Neural progenitor cell (in vitro differentiated cells): ENCODE measurements around the gene MICAL2. TPM values are rescaled to one million over a fixed set of nuclear protein-coding genes. Genes with fewer than 3 reads are reported as not detected.

Experiments
- DNase-seq: peaks from one replicate; pipeline ENCODE4 v3.0.0-alpha.2; 2016; ENCODE audit warnings: low spot score
- H2AFZ ChIP-seq: fragments of 200-600 bp; sonication (generic); replicated peaks from 2 replicates; pipeline ENCODE4 v1.6.1; 2016; ENCODE audit warnings: antibody characterized with exemption
- H3F3A ChIP-seq: fragments of 200-600 bp; sonication (generic); 2 replicates; pipeline ENCODE4 v1.6.1; 2016; ENCODE audit warnings: antibody characterized with exemption, low read depth
- H3K27ac ChIP-seq: fragments of 200-600 bp; sonication (generic); 2 replicates; pipeline ENCODE4 v1.5.1; 2016; ENCODE audit warnings: mild to moderate bottlenecking
- H3K27me3 ChIP-seq: fragments of 200-600 bp; sonication (generic); 2 replicates; pipeline ENCODE4 v1.6.1; 2016; ENCODE audit warnings: mild to moderate bottlenecking, moderate library complexity
- H3K36me3 ChIP-seq: fragments of 200-600 bp; sonication (generic); 2 replicates; pipeline ENCODE4 v1.5.1; 2016
- H3K4me1 ChIP-seq: fragments of 200-600 bp; sonication (generic); 2 replicates; pipeline ENCODE4 v1.6.1; 2016; ENCODE audit warnings: mixed run types
- H3K4me2 ChIP-seq: fragments of 200-600 bp; sonication (generic); 2 replicates; pipeline ENCODE4 v1.6.1; 2016
- H3K4me3 ChIP-seq: fragments of 200-600 bp; sonication (generic); 2 replicates; pipeline ENCODE4 v1.5.1; 2016
- H3K79me2 ChIP-seq: fragments of 200-600 bp; sonication (generic); 2 replicates; pipeline ENCODE4 v1.6.1; 2016; ENCODE audit warnings: low read depth
- H3K9ac ChIP-seq: fragments of 200-600 bp; sonication (generic); 2 replicates; pipeline ENCODE4 v1.6.1; 2016
- H3K9me3 ChIP-seq: fragments of 200-600 bp; sonication (generic); 2 replicates; pipeline ENCODE4 v1.5.1; 2016; ENCODE audit warnings: low read depth
- H4K20me1 ChIP-seq: fragments of 200-600 bp; sonication (generic); 2 replicates; pipeline ENCODE4 v1.6.1; 2016; ENCODE audit warnings: low read depth
- H3K27ac Mint-ChIP-seq: 3 replicates; pipeline ENCODE4 v1.8.0; 2021; ENCODE audit warnings: mixed read lengths
- H3K27me3 Mint-ChIP-seq: 2 replicates; pipeline ENCODE4 v1.8.0; 2022; ENCODE audit warnings: low read depth, mild to moderate bottlenecking, inconsistent platforms, moderate library complexity, mixed read lengths; ENCODE audit not compliant: insufficient read depth
- H3K36me3 Mint-ChIP-seq: 3 replicates; pipeline ENCODE4 v1.8.0; 2021; ENCODE audit warnings: mixed read lengths
- H3K4me1 Mint-ChIP-seq: 3 replicates; pipeline ENCODE4 v1.8.0; 2021; ENCODE audit warnings: mixed read lengths
- H3K4me3 Mint-ChIP-seq: 3 replicates; pipeline ENCODE4 v1.8.0; 2021; ENCODE audit warnings: mild to moderate bottlenecking, moderate library complexity, mixed read lengths
- H3K9me3 Mint-ChIP-seq: 3 replicates; pipeline ENCODE4 v1.8.0; 2020; ENCODE audit warnings: mixed read lengths
- CTCF ChIP-seq: fragments of 200-600 bp; sonication (generic); IDR thresholded peaks from 2 replicates; pipeline ENCODE4 v1.5.1; 2017; ENCODE audit warnings: antibody characterized with exemption, mild to moderate bottlenecking
- EZH2 ChIP-seq: fragments of 200-600 bp; sonication (generic); IDR thresholded peaks from 2 replicates; pipeline ENCODE4 v1.6.1; 2017; ENCODE audit warnings: antibody characterized with exemption, mild to moderate bottlenecking, moderate library complexity
- EZH2phosphoT487 ChIP-seq: fragments of 200-600 bp; sonication (generic); IDR thresholded peaks from 2 replicates; pipeline ENCODE4 v1.6.1; 2017; ENCODE audit warnings: antibody characterized with exemption
- total RNA-seq: library from RNA; depleted of rRNA; stranded (reverse); fragments of >200 nt; gene quantifications from 2 replicates; pipeline ENCODE4 v1.2.3, GENCODE V29; 2015; ENCODE audit warnings: low replicate concordance

The MICAL2 gene
- total RNA-seq, 1 donor from 2014 or later, result 0.60 TPM

GRCh38 chr11:12176410-12176809, 66.0 kb downstream of the MICAL2 start:
- Histone ChIP-seq H3K4me3 (no peak overlapping the region), H3F3A (peaks cover 1% of the 10 kb centered on the region), H4K20me1 (no peaks in the 10 kb centered on the region), H3K36me3 (no peaks in the 10 kb centered on the region), H3K27me3 (no peaks in the 10 kb centered on the region), H3K9me3 (no peaks in the 10 kb centered on the region), H3K4me1 (no peaks in the 10 kb centered on the region), H2AFZ (no peak overlapping the region), H3K27ac (no peak overlapping the region), H3K9ac (no peak overlapping the region), H3K79me2 (no peaks in the 10 kb centered on the region), H3K4me2 (no peak overlapping the region)
- DNase-seq, result no peak
- TF ChIP-seq CTCF, result no peak
- TF ChIP-seq EZH2phosphoT487, result no peak
- no peak for TF ChIP-seq EZH2
- Mint-ChIP-seq H3K4me3 (no peak overlapping the region), H3K27ac (no peak overlapping the region), H3K9me3 (no peaks in the 10 kb centered on the region), H3K27me3 (peaks cover 2% of the 10 kb centered on the region), H3K4me1 (peaks cover under 1% of the 10 kb centered on the region), H3K36me3 (no peaks in the 10 kb centered on the region)

GRCh38 chr11:12177739-12178338, 67.4 kb downstream of the MICAL2 start:
- peaks cover 5% of the 10 kb centered on the region for H3K4me1 ChIP-seq

GRCh38 chr11:12179019-12179418, 68.6 kb downstream of the MICAL2 start:
- DNase-seq, result no peak
- Mint-ChIP-seq H3K27me3 (no peaks in the 10 kb centered on the region), H3K4me3 (no peak overlapping the region), H3K36me3 (no peaks in the 10 kb centered on the region), H3K27ac (peak overlapping the region; percentile 31), H3K9me3 (no peaks in the 10 kb centered on the region), H3K4me1 (peaks cover 9% of the 10 kb centered on the region)
- Histone ChIP-seq H3K9me3 (no peaks in the 10 kb centered on the region), H3K4me1 (peaks cover 5% of the 10 kb centered on the region), H2AFZ (peak overlapping the region; percentile 82), H3F3A (no peaks in the 10 kb centered on the region), H3K4me3 (no peak overlapping the region), H3K27ac (no peak overlapping the region), H4K20me1 (no peaks in the 10 kb centered on the region), H3K9ac (no peak overlapping the region), H3K79me2 (no peaks in the 10 kb centered on the region), H3K27me3 (no peaks in the 10 kb centered on the region), H3K4me2 (no peak overlapping the region), H3K36me3 (no peaks in the 10 kb centered on the region)
- TF ChIP-seq EZH2 (no peak), EZH2phosphoT487 (no peak), CTCF (no peak)

More at GRCh38 chr11:12177739-12178338, 67.4 kb downstream of the MICAL2 start:
- Mint-ChIP-seq H3K27ac (no peak overlapping the region), H3K36me3 (no peaks in the 10 kb centered on the region), H3K9me3 (no peaks in the 10 kb centered on the region), H3K27me3 (no peaks in the 10 kb centered on the region), H3K4me3 (no peak overlapping the region), H3K4me1 (peaks cover 5% of the 10 kb centered on the region)
- Histone ChIP-seq H3F3A (no peaks in the 10 kb centered on the region), H4K20me1 (no peaks in the 10 kb centered on the region), H3K9me3 (no peaks in the 10 kb centered on the region), H3K27ac (no peak overlapping the region), H3K4me3 (no peak overlapping the region), H2AFZ (no peak overlapping the region), H3K9ac (no peak overlapping the region), H3K36me3 (no peaks in the 10 kb centered on the region), H3K27me3 (no peaks in the 10 kb centered on the region), H3K4me2 (no peak overlapping the region), H3K79me2 (no peaks in the 10 kb centered on the region)
- TF ChIP-seq EZH2 (no peak), CTCF (no peak), EZH2phosphoT487 (no peak)
- no peak for DNase-seq
